ENCODE data around the gene ZWINT.

GRCh38 chr10:56359837-56360236 is 1.2 kb downstream of the ZWINT start:
- TF ChIP-seq POLR2A (IDR thresholded peaks at IDR 0.05; ENCODE audit: low read depth, low read length) (no peak), POLR2AphosphoS5 (IDR thresholded peaks at IDR 0.05; ENCODE audit: low read depth, low read length) (no peak), TAF1 (IDR thresholded peaks at IDR 0.05; ENCODE audit: low read depth, low read length) (no peak), PAX5 (IDR thresholded peaks at IDR 0.05; ENCODE audit: insufficient read depth, low read length, severe bottlenecking) (no peak), POU2F2 (IDR thresholded peaks at IDR 0.05; ENCODE audit: low read depth, low read length) (no peak), SPI1 (IDR thresholded peaks at IDR 0.05; ENCODE audit: low read depth, low read length) (no peak)
